HL-60 (cell line): Measurements from ENCODE around the gene TMC5.

Source experiments
- DNase-seq, 2 experiments: peaks; one replicate each; pipeline ENCODE4 v3.0.0-alpha.2; 2010 to 2020; ENCODE audit warnings: low read depth in 1 of 2, low spot score in 1 of 2
- H3K27ac ChIP-seq: fragments of 250-450 bp; sonication (Bioruptor Pico); replicated peaks from 2 replicates; pipeline ENCODE4 v1.5.1; 2020; ENCODE audit warnings: mild to moderate bottlenecking, moderate library complexity
- H3K27me3 ChIP-seq: fragments of 250-450 bp; sonication (Bioruptor Pico); 2 replicates; pipeline ENCODE4 v1.5.1; 2021; ENCODE audit warnings: mild to moderate bottlenecking, moderate library complexity; ENCODE audit not compliant: insufficient read depth, poor library complexity, severe bottlenecking
- H3K4me3 ChIP-seq: replicated peaks from 2 replicates; pipeline ENCODE4 v1.5.1; 2011; ENCODE audit warnings: mild to moderate bottlenecking, control low read depth, low read length; ENCODE audit not compliant: insufficient read depth
- GABPA ChIP-seq: IDR thresholded peaks from 2 replicates; pipeline ENCODE4 v1.6.1; 2012; ENCODE audit warnings: low read depth
- POLR2AphosphoS5 ChIP-seq: IDR thresholded peaks from 2 replicates; pipeline ENCODE4 v1.6.1; 2012; ENCODE audit warnings: low read depth
- SPI1 ChIP-seq: IDR thresholded peaks from 2 replicates; pipeline ENCODE4 v1.6.1; 2012; ENCODE audit warnings: low read depth, mild to moderate bottlenecking, borderline replicate concordance
- TF ChIP-seq, protein P1 (sequence below): IDR thresholded peaks from one replicate; pipeline ENCODE4 v1.5.1; 2011; ENCODE audit warnings: low read length, control low read depth, inconsistent platforms; ENCODE audit not compliant: insufficient read depth
- TF ChIP-seq, protein P2 (sequence below): IDR thresholded peaks from 2 replicates; pipeline ENCODE4 v1.6.1; 2012; ENCODE audit warnings: low read depth; ENCODE audit not compliant: insufficient replicate concordance

Gene TMC5

DNA sequence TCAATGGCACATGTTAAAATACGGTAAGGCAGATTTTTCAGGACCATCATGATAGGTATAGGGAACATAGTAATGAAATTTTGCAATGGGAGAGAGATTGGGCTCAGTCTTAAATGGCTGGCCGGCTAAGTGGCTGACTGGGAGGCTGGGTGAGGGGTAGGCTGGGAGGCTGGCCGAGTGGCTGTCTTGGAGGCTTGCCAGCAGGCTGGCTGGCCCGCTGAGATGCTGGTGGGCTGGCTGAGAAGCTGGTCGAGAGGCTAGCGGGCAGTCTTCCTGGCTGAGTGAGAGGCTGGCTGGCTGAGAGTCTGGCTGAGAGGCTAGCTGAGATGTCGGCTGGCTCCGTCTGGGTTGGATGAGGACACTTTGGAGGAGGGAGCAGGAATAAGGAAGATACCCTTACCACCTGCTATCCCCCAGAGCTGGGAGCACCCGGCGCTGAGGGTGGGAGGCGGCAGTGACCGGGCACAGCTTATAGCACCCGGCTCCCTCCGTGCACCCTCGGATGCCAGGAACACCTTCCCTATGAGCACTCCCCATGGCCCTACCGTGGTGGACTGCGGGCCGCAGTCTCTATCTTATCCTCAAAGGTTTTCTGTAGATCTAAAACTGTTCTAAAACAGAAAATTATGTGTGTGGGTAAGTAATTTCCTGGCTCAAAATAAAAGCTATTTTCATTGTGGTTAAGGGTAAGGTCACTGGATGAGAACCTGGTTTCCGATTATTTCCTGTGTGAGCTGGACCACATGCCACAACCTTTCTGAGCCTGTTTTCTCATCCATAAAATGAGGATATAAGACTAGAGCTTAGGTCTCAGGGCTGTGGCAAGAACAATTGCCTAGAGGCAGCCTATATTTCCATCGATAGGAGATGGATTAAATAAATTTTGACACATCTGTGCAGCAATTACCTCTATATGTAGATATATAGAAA, 34.5 kb upstream of the TMC5 start:
- no peak for DNase-seq
- peaks cover 3% of the 10 kb centered on the region for H3K27me3 ChIP-seq
- no peak overlapping the region for H3K27ac ChIP-seq
- no peak overlapping the region for H3K4me3 ChIP-seq
- no peak for TF ChIP-seq POLR2AphosphoS5
- no peak for TF ChIP-seq GABPA
- no peak for TF ChIP-seq SPI1
- TF ChIP-seq, protein P1, sequence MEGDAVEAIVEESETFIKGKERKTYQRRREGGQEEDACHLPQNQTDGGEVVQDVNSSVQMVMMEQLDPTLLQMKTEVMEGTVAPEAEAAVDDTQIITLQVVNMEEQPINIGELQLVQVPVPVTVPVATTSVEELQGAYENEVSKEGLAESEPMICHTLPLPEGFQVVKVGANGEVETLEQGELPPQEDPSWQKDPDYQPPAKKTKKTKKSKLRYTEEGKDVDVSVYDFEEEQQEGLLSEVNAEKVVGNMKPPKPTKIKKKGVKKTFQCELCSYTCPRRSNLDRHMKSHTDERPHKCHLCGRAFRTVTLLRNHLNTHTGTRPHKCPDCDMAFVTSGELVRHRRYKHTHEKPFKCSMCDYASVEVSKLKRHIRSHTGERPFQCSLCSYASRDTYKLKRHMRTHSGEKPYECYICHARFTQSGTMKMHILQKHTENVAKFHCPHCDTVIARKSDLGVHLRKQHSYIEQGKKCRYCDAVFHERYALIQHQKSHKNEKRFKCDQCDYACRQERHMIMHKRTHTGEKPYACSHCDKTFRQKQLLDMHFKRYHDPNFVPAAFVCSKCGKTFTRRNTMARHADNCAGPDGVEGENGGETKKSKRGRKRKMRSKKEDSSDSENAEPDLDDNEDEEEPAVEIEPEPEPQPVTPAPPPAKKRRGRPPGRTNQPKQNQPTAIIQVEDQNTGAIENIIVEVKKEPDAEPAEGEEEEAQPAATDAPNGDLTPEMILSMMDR, result no peak
- TF ChIP-seq, protein P2, sequence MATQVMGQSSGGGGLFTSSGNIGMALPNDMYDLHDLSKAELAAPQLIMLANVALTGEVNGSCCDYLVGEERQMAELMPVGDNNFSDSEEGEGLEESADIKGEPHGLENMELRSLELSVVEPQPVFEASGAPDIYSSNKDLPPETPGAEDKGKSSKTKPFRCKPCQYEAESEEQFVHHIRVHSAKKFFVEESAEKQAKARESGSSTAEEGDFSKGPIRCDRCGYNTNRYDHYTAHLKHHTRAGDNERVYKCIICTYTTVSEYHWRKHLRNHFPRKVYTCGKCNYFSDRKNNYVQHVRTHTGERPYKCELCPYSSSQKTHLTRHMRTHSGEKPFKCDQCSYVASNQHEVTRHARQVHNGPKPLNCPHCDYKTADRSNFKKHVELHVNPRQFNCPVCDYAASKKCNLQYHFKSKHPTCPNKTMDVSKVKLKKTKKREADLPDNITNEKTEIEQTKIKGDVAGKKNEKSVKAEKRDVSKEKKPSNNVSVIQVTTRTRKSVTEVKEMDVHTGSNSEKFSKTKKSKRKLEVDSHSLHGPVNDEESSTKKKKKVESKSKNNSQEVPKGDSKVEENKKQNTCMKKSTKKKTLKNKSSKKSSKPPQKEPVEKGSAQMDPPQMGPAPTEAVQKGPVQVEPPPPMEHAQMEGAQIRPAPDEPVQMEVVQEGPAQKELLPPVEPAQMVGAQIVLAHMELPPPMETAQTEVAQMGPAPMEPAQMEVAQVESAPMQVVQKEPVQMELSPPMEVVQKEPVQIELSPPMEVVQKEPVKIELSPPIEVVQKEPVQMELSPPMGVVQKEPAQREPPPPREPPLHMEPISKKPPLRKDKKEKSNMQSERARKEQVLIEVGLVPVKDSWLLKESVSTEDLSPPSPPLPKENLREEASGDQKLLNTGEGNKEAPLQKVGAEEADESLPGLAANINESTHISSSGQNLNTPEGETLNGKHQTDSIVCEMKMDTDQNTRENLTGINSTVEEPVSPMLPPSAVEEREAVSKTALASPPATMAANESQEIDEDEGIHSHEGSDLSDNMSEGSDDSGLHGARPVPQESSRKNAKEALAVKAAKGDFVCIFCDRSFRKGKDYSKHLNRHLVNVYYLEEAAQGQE, result no peak

DNA sequence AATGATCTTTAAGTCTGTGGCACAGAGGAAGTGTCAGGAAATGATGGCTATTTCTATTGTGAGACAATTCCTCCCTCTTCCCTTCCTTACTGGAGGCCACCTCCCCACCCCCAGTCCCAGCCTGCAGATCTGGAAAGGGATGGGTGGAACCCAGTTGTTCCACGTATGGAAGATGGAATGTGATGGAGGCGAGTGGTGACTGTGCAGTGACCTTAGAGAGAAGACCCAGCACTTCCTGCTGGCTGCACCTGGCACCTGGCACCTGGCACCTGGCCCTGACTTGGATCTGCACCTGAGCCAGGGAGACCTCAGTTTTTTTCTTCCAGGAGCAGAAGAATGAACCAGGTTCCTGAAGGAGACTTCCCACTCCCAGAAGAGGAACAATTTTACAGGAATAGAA, 33.0 kb upstream of the TMC5 start:
- DNase-seq, result no peak
- no peak overlapping the region for H3K27ac ChIP-seq
- TF ChIP-seq, protein P2, result no peak
- TF ChIP-seq GABPA, result no peak
- TF ChIP-seq, protein P1, result no peak
- TF ChIP-seq POLR2AphosphoS5, result no peak
- TF ChIP-seq SPI1, result no peak
- peaks cover 3% of the 10 kb centered on the region for H3K27me3 ChIP-seq
- no peak overlapping the region for H3K4me3 ChIP-seq

DNA sequence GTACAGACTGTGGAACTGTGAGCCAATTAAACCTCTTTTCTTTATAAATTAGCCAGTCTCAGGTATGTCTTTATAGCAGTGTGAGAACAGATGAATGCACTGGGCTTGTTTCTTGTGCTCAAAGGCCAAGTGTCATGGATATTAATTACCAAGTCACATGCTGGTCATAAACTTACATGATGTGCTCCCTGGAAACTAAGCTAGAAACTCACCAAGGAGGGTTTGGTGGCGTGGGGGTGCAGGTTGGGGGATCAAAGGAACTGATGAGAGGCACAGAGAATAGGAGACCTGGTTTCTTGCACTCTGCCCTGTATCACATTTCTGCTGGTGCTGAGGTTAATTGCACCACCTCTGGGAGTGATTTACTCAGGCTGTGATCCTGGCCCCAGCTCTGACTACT, 31.2 kb upstream of the TMC5 start:
- Histone ChIP-seq H3K27me3 (peaks cover 3% of the 10 kb centered on the region), H3K4me3 (no peak overlapping the region), H3K27ac (no peak overlapping the region)
- TF ChIP-seq, protein P2, result no peak
- TF ChIP-seq GABPA (no peak), SPI1 (no peak), POLR2AphosphoS5 (no peak)
- TF ChIP-seq, protein P1, result no peak
- no peak for DNase-seq
